ENCODE measurements around the gene RAB18.

DNA sequence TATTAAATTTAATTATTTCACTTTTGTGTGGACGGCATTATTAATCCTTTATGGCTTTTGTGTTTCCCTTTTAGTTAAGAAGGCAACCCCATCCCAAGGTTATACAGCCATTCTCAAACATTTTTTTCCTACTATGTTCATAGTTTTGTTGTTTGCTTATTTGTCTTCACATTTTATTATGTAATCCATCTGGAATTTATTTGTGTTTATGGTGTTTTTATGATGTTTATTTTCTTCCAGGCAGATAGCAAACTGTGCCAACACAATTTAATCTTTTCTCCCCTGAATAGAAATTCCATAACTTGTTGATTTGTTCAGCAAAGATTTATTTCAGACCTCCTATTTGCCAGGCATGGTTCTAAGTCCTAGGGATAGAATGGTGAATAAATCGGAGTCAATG lies 42.9 kb downstream of the RAB18 start:
- TF ChIP-seq, protein P1, sequence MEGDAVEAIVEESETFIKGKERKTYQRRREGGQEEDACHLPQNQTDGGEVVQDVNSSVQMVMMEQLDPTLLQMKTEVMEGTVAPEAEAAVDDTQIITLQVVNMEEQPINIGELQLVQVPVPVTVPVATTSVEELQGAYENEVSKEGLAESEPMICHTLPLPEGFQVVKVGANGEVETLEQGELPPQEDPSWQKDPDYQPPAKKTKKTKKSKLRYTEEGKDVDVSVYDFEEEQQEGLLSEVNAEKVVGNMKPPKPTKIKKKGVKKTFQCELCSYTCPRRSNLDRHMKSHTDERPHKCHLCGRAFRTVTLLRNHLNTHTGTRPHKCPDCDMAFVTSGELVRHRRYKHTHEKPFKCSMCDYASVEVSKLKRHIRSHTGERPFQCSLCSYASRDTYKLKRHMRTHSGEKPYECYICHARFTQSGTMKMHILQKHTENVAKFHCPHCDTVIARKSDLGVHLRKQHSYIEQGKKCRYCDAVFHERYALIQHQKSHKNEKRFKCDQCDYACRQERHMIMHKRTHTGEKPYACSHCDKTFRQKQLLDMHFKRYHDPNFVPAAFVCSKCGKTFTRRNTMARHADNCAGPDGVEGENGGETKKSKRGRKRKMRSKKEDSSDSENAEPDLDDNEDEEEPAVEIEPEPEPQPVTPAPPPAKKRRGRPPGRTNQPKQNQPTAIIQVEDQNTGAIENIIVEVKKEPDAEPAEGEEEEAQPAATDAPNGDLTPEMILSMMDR (tag by site-specific recombination; IDR thresholded peaks at IDR 0.05), result no peak
- TF ChIP-seq MYNN (tag by site-specific recombination; IDR thresholded peaks at IDR 0.05; ENCODE audit: borderline replicate concordance) (no peak), BCL11A (tag by site-specific recombination; IDR thresholded peaks at IDR 0.05; ENCODE audit: low read depth) (no peak), ZNF239 (tag by site-specific recombination; IDR thresholded peaks at IDR 0.05) (no peak), ATF2 (tag by site-specific recombination; IDR thresholded peaks at IDR 0.05; ENCODE audit: low read depth) (no peak), GLI4 (tag by site-specific recombination; IDR thresholded peaks at IDR 0.05) (no peak), ZNF350 (tag by site-specific recombination; IDR thresholded peaks at IDR 0.05) (no peak), ZNF544 (tag by site-specific recombination; IDR thresholded peaks at IDR 0.05) (no peak), PRDM6 (tag by site-specific recombination; IDR thresholded peaks at IDR 0.05) (no peak), GLIS2 (tag by site-specific recombination; IDR thresholded peaks at IDR 0.05) (no peak)
- TF ChIP-seq, protein P2, sequence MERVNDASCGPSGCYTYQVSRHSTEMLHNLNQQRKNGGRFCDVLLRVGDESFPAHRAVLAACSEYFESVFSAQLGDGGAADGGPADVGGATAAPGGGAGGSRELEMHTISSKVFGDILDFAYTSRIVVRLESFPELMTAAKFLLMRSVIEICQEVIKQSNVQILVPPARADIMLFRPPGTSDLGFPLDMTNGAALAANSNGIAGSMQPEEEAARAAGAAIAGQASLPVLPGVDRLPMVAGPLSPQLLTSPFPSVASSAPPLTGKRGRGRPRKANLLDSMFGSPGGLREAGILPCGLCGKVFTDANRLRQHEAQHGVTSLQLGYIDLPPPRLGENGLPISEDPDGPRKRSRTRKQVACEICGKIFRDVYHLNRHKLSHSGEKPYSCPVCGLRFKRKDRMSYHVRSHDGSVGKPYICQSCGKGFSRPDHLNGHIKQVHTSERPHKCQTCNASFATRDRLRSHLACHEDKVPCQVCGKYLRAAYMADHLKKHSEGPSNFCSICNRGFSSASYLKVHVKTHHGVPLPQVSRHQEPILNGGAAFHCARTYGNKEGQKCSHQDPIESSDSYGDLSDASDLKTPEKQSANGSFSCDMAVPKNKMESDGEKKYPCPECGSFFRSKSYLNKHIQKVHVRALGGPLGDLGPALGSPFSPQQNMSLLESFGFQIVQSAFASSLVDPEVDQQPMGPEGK (tag by site-specific recombination; IDR thresholded peaks at IDR 0.05), result no peak
- TF ChIP-seq, protein P3, sequence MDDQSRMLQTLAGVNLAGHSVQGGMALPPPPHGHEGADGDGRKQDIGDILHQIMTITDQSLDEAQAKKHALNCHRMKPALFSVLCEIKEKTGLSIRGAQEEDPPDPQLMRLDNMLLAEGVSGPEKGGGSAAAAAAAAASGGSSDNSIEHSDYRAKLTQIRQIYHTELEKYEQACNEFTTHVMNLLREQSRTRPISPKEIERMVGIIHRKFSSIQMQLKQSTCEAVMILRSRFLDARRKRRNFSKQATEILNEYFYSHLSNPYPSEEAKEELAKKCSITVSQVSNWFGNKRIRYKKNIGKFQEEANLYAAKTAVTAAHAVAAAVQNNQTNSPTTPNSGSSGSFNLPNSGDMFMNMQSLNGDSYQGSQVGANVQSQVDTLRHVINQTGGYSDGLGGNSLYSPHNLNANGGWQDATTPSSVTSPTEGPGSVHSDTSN (CRISPR knock-in tag; IDR thresholded peaks at IDR 0.05), result no peak

Measured in HEK293 (cell line).